Skin epidermis (tissue), 12 donors: Measurements from ENCODE around the gene CDH13.

Experiments used
- H3K27ac ChIP-seq, 21 experiments: fragments of 200-600 bp; sonication (generic) in 11 of 21; one replicate each; pipeline ENCODE4 v1.5.0; 2020; ENCODE audit warnings: mild to moderate bottlenecking in 3 of 21, inconsistent platforms in 2 of 21, moderate library complexity in 2 of 21
- H3K4me3 ChIP-seq, 7 experiments: fragments of 200-600 bp; sonication (generic) in 2 of 7; one replicate each; pipeline ENCODE4 v1.5.0; 2020; ENCODE audit warnings: inconsistent platforms in 2 of 7, mild to moderate bottlenecking in 2 of 7, moderate library complexity in 1 of 7

The CDH13 gene

GRCh38 chr16:83680980-83681379 lies 1054.2 kb downstream of the CDH13 start:
- Histone ChIP-seq H3K4me3 (no peak overlapping the region), H3K27ac (no peak overlapping the region)

- H3K27ac ChIP-seq, result no peak overlapping the region
- no peak overlapping the region for H3K4me3 ChIP-seq
Measured at GRCh38 chr16:83681381-83681956, 1054.7 kb downstream of the CDH13 start.

- Histone ChIP-seq H3K27ac (no peak overlapping the region), H3K4me3 (no peak overlapping the region)
Measured at GRCh38 chr16:83682116-83682867, 1055.5 kb downstream of the CDH13 start.

GRCh38 chr16:83682868-83683235 lies 1056.1 kb downstream of the CDH13 start:
- no peak overlapping the region for H3K4me3 ChIP-seq

GRCh38 chr16:83685615-83686165 lies 1058.9 kb downstream of the CDH13 start:
- H3K4me3 ChIP-seq, result no peak overlapping the region
- H3K27ac ChIP-seq, result no peak overlapping the region

More at GRCh38 chr16:83682868-83683235, 1056.1 kb downstream of the CDH13 start:
- no peak overlapping the region for H3K27ac ChIP-seq

- no peak overlapping the region for H3K27ac ChIP-seq
- no peak overlapping the region for H3K4me3 ChIP-seq
Measured at GRCh38 chr16:83686726-83687125, 1060.0 kb downstream of the CDH13 start.

- H3K4me3 ChIP-seq, result no peak overlapping the region
- no peak overlapping the region for H3K27ac ChIP-seq
Measured at GRCh38 chr16:83689385-83689831, 1062.6 kb downstream of the CDH13 start.

- no peak overlapping the region for H3K4me3 ChIP-seq
- H3K27ac ChIP-seq, result no peak overlapping the region
Measured at GRCh38 chr16:83692224-83692623, 1065.5 kb downstream of the CDH13 start.

- H3K27ac ChIP-seq, result no peak overlapping the region
- H3K4me3 ChIP-seq, result no peak overlapping the region
Measured at GRCh38 chr16:83698964-83699363, 1072.2 kb downstream of the CDH13 start.

- no peak overlapping the region for H3K27ac ChIP-seq
- H3K4me3 ChIP-seq, result no peak overlapping the region
Measured at GRCh38 chr16:83699817-83700216, 1073.0 kb downstream of the CDH13 start.

- H3K4me3 ChIP-seq, result no peak overlapping the region
- H3K27ac ChIP-seq, result no peak overlapping the region
Measured at GRCh38 chr16:83700918-83701317, 1074.1 kb downstream of the CDH13 start.

GRCh38 chr16:83701494-83701893 lies 1074.7 kb downstream of the CDH13 start:
- no peak overlapping the region for H3K4me3 ChIP-seq
- H3K27ac ChIP-seq, result no peak overlapping the region

- H3K4me3 ChIP-seq, result no peak overlapping the region
- no peak overlapping the region for H3K27ac ChIP-seq
Measured at GRCh38 chr16:83704656-83705055, 1077.9 kb downstream of the CDH13 start.

GRCh38 chr16:83705856-83706255 lies 1079.1 kb downstream of the CDH13 start:
- Histone ChIP-seq H3K4me3 (no peak overlapping the region), H3K27ac (no peak overlapping the region)

GRCh38 chr16:83706394-83706793 lies 1079.6 kb downstream of the CDH13 start:
- H3K4me3 ChIP-seq, result no peak overlapping the region
- H3K27ac ChIP-seq, result no peak overlapping the region

GRCh38 chr16:83711069-83711468 lies 1084.3 kb downstream of the CDH13 start:
- no peak overlapping the region for H3K4me3 ChIP-seq
- no peak overlapping the region for H3K27ac ChIP-seq

- no peak overlapping the region for H3K4me3 ChIP-seq
Measured at GRCh38 chr16:83713597-83713996, 1086.8 kb downstream of the CDH13 start.

GRCh38 chr16:83714286-83714685 lies 1087.5 kb downstream of the CDH13 start:
- no peak overlapping the region for H3K4me3 ChIP-seq
- H3K27ac ChIP-seq, result no peak overlapping the region

More at GRCh38 chr16:83713597-83713996, 1086.8 kb downstream of the CDH13 start:
- H3K27ac ChIP-seq, result no peak overlapping the region

GRCh38 chr16:83715217-83715920 lies 1088.6 kb downstream of the CDH13 start:
- no peak overlapping the region for H3K4me3 ChIP-seq
- no peak overlapping the region for H3K27ac ChIP-seq

- H3K27ac ChIP-seq, result peak overlapping the region in 3 of 21 experiments; percentile 14 to 45 (median 24)
Measured at GRCh38 chr16:83717308-83717707, 1090.5 kb downstream of the CDH13 start.

GRCh38 chr16:83717814-83718213 lies 1091.0 kb downstream of the CDH13 start:
- peak overlapping the region in 3 of 21 experiments; percentile 14 to 45 (median 24) for H3K27ac ChIP-seq
- H3K4me3 ChIP-seq, result no peak overlapping the region

More at GRCh38 chr16:83717308-83717707, 1090.5 kb downstream of the CDH13 start:
- no peak overlapping the region for H3K4me3 ChIP-seq
